Stimulated activated CD8-positive, alpha-beta memory T cell treated with anti-CD3 and anti-CD28 coated beads, Interleukin-2, amount 100 ng/mL, for 48 hours (primary cell): ENCODE measurements around the gene WFIKKN1.

Experiments used
- DNase-seq, 2 donors: peaks; one replicate each; pipeline ENCODE4 v3.0.0-alpha.2; 2020; ENCODE audit warnings: low read depth in 2 of 2

The WFIKKN1 gene

GRCh38 chr16:674214-674881 is 43.6 kb downstream of the WFIKKN1 start:
- DNase-seq, result no peak

GRCh38 chr16:674968-675883 is 44.4 kb downstream of the WFIKKN1 start, which contains the start of gene RHBDL1:
Gene RHBDL1 (plus strand): TSS chr16:675671. CDS start chr16:675791, 120 bp downstream.
- no peak for DNase-seq

GRCh38 chr16:675884-676564 is 45.2 kb downstream of the WFIKKN1 start:
- DNase-seq, result no peak

- DNase-seq, result no peak
These were observed 45.7 kb downstream of the WFIKKN1 start for GRCh38 chr16:676565-676902.

GRCh38 chr16:676913-677312 is 46.1 kb downstream of the WFIKKN1 start:
- no peak for DNase-seq

- DNase-seq, result no peak
These were observed 46.8 kb downstream of the WFIKKN1 start for GRCh38 chr16:677316-678190.

GRCh38 chr16:678209-678857 is 47.5 kb downstream of the WFIKKN1 start:
- DNase-seq, result no peak

GRCh38 chr16:678858-679813 is 48.4 kb downstream of the WFIKKN1 start:
- DNase-seq, result peak; percentile 40 to 59

- DNase-seq, result peak; percentile 80 to 90
These were observed 49.2 kb downstream of the WFIKKN1 start, which contains the start of gene STUB1 for GRCh38 chr16:679814-680624. Gene STUB1 (plus strand): TSS chr16:680410. CDS start chr16:680526, 116 bp downstream.

GRCh38 chr16:680625-680945 is 49.8 kb downstream of the WFIKKN1 start:
- no peak for DNase-seq

- no peak for DNase-seq
These were observed 50.4 kb downstream of the WFIKKN1 start for GRCh38 chr16:680967-681745.

- DNase-seq, result no peak
These were observed 51.1 kb downstream of the WFIKKN1 start for GRCh38 chr16:681746-682427.

GRCh38 chr16:682493-683395 is 52.0 kb downstream of the WFIKKN1 start:
- no peak for DNase-seq

- DNase-seq, result no peak
These were observed 52.7 kb downstream of the WFIKKN1 start for GRCh38 chr16:683396-684070.
